GM23338 (cell line): ENCODE results near the gene IL1RAPL2. TPM values are rescaled to one million over a fixed set of nuclear protein-coding genes. Genes with fewer than 3 reads are reported as not detected.

Source experiments
- ATAC-seq: fragments of 200-7000 bp; cut with Tn5 transposase; 3 replicates; pipeline ENCODE4 v1.9.1; 2020
- DNase-seq: peaks from one replicate; pipeline ENCODE4 v3.0.0-alpha.2; 2015; ENCODE audit warnings: low spot score
- H2AFZ ChIP-seq: fragments of 200-600 bp; sonication (generic); 2 replicates; pipeline ENCODE4 v1.8.0; 2016; ENCODE audit warnings: antibody characterized with exemption, mild to moderate bottlenecking, moderate library complexity
- H3F3A ChIP-seq: fragments of 200-600 bp; sonication (generic); replicated peaks from 2 replicates; pipeline ENCODE4 v1.8.0; 2017; ENCODE audit warnings: antibody characterized with exemption, mixed run types, low read depth
- H3K27ac ChIP-seq: fragments of 200-600 bp; sonication (generic); 2 replicates; pipeline ENCODE4 v1.6.1; 2016; ENCODE audit warnings: low read depth
- H3K27me3 ChIP-seq: fragments of 200-600 bp; sonication (generic); 2 replicates; pipeline ENCODE4 v1.8.0; 2016; ENCODE audit warnings: mild to moderate bottlenecking, mixed run types, moderate library complexity; ENCODE audit not compliant: insufficient read depth
- H3K36me3 ChIP-seq: fragments of 200-600 bp; sonication (generic); 2 replicates; pipeline ENCODE4 v1.8.0; 2016; ENCODE audit warnings: mild to moderate bottlenecking; ENCODE audit not compliant: insufficient read depth
- H3K4me1 ChIP-seq: fragments of 200-600 bp; sonication (generic); 2 replicates; pipeline ENCODE4 v1.8.0; 2016; ENCODE audit warnings: mild to moderate bottlenecking, moderate library complexity; ENCODE audit not compliant: insufficient read depth
- H3K4me2 ChIP-seq: fragments of 200-600 bp; sonication (generic); 2 replicates; pipeline ENCODE4 v1.7.1; 2017; ENCODE audit warnings: mixed run types
- H3K4me3 ChIP-seq: fragments of 200-600 bp; sonication (generic); 2 replicates; pipeline ENCODE4 v1.6.1; 2016; ENCODE audit warnings: mixed run types
- H3K79me2 ChIP-seq: fragments of 200-600 bp; sonication (generic); replicated peaks from 2 replicates; pipeline ENCODE4 v1.8.0; 2017; ENCODE audit warnings: mild to moderate bottlenecking; ENCODE audit not compliant: insufficient read depth
- H3K9me2 ChIP-seq: fragments of 200-600 bp; sonication (generic); 2 replicates; pipeline ENCODE4 v1.8.0; 2017; ENCODE audit not compliant: insufficient read depth
- H4K20me1 ChIP-seq: fragments of 200-600 bp; sonication (generic); replicated peaks from 2 replicates; pipeline ENCODE4 v1.8.0; 2017; ENCODE audit warnings: mild to moderate bottlenecking; ENCODE audit not compliant: insufficient read depth
- H3K27ac Mint-ChIP-seq: 2 replicates; pipeline ENCODE4 v1.8.0; 2020; ENCODE audit warnings: inconsistent platforms, mild to moderate bottlenecking, moderate library complexity, mixed read lengths
- H3K27me3 Mint-ChIP-seq: 3 replicates; pipeline ENCODE4 v1.8.0; 2022; ENCODE audit warnings: low read depth, mild to moderate bottlenecking, moderate library complexity, mixed read lengths, inconsistent platforms; ENCODE audit not compliant: insufficient read depth, poor library complexity
- H3K36me3 Mint-ChIP-seq: 3 replicates; pipeline ENCODE4 v1.8.0; 2021; ENCODE audit warnings: low read depth, mild to moderate bottlenecking, inconsistent platforms, moderate library complexity, mixed read lengths
- H3K4me1 Mint-ChIP-seq: 3 replicates; pipeline ENCODE4 v1.8.0; 2020; ENCODE audit warnings: mild to moderate bottlenecking, inconsistent platforms, mixed read lengths
- H3K4me3 Mint-ChIP-seq: 3 replicates; pipeline ENCODE4 v1.8.0; 2021; ENCODE audit warnings: moderate library complexity, mild to moderate bottlenecking, inconsistent platforms, mixed read lengths
- H3K9me3 Mint-ChIP-seq: 3 replicates; pipeline ENCODE4 v1.8.0; 2020; ENCODE audit warnings: moderate library complexity, mild to moderate bottlenecking, inconsistent platforms, mixed read lengths
- CREB1 ChIP-seq: fragments of 250-450 bp; sonication (Bioruptor Pico); IDR thresholded peaks from 2 replicates; pipeline ENCODE4 v1.5.0; 2020; ENCODE audit warnings: low read depth, mild to moderate bottlenecking, moderate library complexity
- ETS1 ChIP-seq: IDR thresholded peaks from 2 replicates; pipeline ENCODE4 v1.6.1; 2016; ENCODE audit warnings: antibody characterized with exemption
- EZH2 ChIP-seq: fragments of 200-600 bp; sonication (generic); IDR thresholded peaks from one replicate; pipeline ENCODE4 v1.8.0; 2017; ENCODE audit warnings: antibody characterized with exemption, mild to moderate bottlenecking, low read depth; ENCODE audit not compliant: unreplicated experiment
- EZH2phosphoT487 ChIP-seq: fragments of 200-600 bp; sonication (generic); IDR thresholded peaks from one replicate; pipeline ENCODE4 v1.8.1; 2018; ENCODE audit warnings: antibody characterized with exemption; ENCODE audit not compliant: unreplicated experiment
- JUNB ChIP-seq: IDR thresholded peaks from one replicate; pipeline ENCODE4 v1.6.1; 2016; ENCODE audit warnings: antibody characterized with exemption; ENCODE audit not compliant: unreplicated experiment
- NANOG ChIP-seq: IDR thresholded peaks from 2 replicates; pipeline ENCODE4 v1.6.1; 2016; ENCODE audit warnings: antibody characterized with exemption, borderline replicate concordance
- POLR2AphosphoS5 ChIP-seq: IDR thresholded peaks from 2 replicates; pipeline ENCODE4 v1.6.1; 2016; ENCODE audit warnings: antibody characterized with exemption, low read depth
- REST ChIP-seq: IDR thresholded peaks from one replicate; pipeline ENCODE4 v1.6.1; 2018; ENCODE audit warnings: antibody characterized with exemption; ENCODE audit not compliant: unreplicated experiment
- STAT1 ChIP-seq: IDR thresholded peaks from one replicate; pipeline ENCODE4 v1.6.1; 2016; ENCODE audit warnings: antibody characterized with exemption; ENCODE audit not compliant: unreplicated experiment
- ZNF114 ChIP-seq: fragments of 250-450 bp; sonication (Bioruptor Pico); IDR thresholded peaks from 2 replicates; pipeline ENCODE4 v1.5.0; 2020; ENCODE audit warnings: mild to moderate bottlenecking, moderate library complexity
- ZNF331 ChIP-seq: fragments of 250-450 bp; sonication (Bioruptor Pico); IDR thresholded peaks from 2 replicates; pipeline ENCODE4 v1.5.0; 2020; ENCODE audit warnings: low read depth, mild to moderate bottlenecking, moderate library complexity
- polyA plus RNA-seq: library from polyadenylated mRNA; unstranded; fragments of >200 nt; fragmentation: Nextera tagmentation; extraction: Ambion mirVana; gene quantifications from 2 replicates; pipeline ENCODE4 v1.2.1, GENCODE V29; 2016
- total RNA-seq: library from RNA; depleted of rRNA; stranded (reverse); fragments of >200 nt; shearing (Covaris generic); gene quantifications from 2 replicates; pipeline ENCODE4 v1.2.3, GENCODE V29; 2014
- TF ChIP-seq, protein P1 (sequence below), 2 experiments: fragments of 200-600 bp in 1 of 2; sonication (generic) in 1 of 2; conservative IDR thresholded peaks; 2 replicates each; pipeline versions ENCODE4 v1.5.1 to v1.6.1; 2016 to 2017; ENCODE audit warnings: antibody characterized with exemption in 2 of 2, low read depth in 2 of 2, mild to moderate bottlenecking in 2 of 2, moderate library complexity in 1 of 2
- TF ChIP-seq, protein P2 (sequence below): fragments of 250-450 bp; sonication (Bioruptor Pico); IDR thresholded peaks from 2 replicates; pipeline ENCODE4 v1.5.0; 2020; ENCODE audit warnings: mild to moderate bottlenecking, moderate library complexity

IL1RAPL2 gene
- total and polyA plus RNA-seq, 2 experiments from 2014 or later: 0.80 to 0.94 TPM

GRCh38 chrX:105121186-105121585 lies 555.2 kb downstream of the IL1RAPL2 start:
- Histone ChIP-seq H3K36me3 (no peaks in the 10 kb centered on the region), H3K4me1 (no peaks in the 10 kb centered on the region), H3F3A (no peaks in the 10 kb centered on the region), H4K20me1 (no peaks in the 10 kb centered on the region), H3K9me2 (no peaks in the 10 kb centered on the region), H3K27me3 (no peaks in the 10 kb centered on the region), H2AFZ (no peak overlapping the region), H3K79me2 (no peaks in the 10 kb centered on the region), H3K4me3 (no peak overlapping the region), H3K27ac (no peak overlapping the region), H3K4me2 (no peak overlapping the region)
- TF ChIP-seq POLR2AphosphoS5 (no peak), NANOG (no peak), ZNF331 (CRISPR knock-in tag) (no peak), REST (no peak), CREB1 (no peak), JUNB (no peak), STAT1 (no peak), EZH2phosphoT487 (no peak), EZH2 (no peak), ZNF114 (no peak), ETS1 (no peak)
- TF ChIP-seq, protein P1, sequence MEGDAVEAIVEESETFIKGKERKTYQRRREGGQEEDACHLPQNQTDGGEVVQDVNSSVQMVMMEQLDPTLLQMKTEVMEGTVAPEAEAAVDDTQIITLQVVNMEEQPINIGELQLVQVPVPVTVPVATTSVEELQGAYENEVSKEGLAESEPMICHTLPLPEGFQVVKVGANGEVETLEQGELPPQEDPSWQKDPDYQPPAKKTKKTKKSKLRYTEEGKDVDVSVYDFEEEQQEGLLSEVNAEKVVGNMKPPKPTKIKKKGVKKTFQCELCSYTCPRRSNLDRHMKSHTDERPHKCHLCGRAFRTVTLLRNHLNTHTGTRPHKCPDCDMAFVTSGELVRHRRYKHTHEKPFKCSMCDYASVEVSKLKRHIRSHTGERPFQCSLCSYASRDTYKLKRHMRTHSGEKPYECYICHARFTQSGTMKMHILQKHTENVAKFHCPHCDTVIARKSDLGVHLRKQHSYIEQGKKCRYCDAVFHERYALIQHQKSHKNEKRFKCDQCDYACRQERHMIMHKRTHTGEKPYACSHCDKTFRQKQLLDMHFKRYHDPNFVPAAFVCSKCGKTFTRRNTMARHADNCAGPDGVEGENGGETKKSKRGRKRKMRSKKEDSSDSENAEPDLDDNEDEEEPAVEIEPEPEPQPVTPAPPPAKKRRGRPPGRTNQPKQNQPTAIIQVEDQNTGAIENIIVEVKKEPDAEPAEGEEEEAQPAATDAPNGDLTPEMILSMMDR (conservative IDR thresholded peaks at IDR 0.05; ENCODE audit: low read depth in 2 of 2): no peak
- TF ChIP-seq, protein P2, sequence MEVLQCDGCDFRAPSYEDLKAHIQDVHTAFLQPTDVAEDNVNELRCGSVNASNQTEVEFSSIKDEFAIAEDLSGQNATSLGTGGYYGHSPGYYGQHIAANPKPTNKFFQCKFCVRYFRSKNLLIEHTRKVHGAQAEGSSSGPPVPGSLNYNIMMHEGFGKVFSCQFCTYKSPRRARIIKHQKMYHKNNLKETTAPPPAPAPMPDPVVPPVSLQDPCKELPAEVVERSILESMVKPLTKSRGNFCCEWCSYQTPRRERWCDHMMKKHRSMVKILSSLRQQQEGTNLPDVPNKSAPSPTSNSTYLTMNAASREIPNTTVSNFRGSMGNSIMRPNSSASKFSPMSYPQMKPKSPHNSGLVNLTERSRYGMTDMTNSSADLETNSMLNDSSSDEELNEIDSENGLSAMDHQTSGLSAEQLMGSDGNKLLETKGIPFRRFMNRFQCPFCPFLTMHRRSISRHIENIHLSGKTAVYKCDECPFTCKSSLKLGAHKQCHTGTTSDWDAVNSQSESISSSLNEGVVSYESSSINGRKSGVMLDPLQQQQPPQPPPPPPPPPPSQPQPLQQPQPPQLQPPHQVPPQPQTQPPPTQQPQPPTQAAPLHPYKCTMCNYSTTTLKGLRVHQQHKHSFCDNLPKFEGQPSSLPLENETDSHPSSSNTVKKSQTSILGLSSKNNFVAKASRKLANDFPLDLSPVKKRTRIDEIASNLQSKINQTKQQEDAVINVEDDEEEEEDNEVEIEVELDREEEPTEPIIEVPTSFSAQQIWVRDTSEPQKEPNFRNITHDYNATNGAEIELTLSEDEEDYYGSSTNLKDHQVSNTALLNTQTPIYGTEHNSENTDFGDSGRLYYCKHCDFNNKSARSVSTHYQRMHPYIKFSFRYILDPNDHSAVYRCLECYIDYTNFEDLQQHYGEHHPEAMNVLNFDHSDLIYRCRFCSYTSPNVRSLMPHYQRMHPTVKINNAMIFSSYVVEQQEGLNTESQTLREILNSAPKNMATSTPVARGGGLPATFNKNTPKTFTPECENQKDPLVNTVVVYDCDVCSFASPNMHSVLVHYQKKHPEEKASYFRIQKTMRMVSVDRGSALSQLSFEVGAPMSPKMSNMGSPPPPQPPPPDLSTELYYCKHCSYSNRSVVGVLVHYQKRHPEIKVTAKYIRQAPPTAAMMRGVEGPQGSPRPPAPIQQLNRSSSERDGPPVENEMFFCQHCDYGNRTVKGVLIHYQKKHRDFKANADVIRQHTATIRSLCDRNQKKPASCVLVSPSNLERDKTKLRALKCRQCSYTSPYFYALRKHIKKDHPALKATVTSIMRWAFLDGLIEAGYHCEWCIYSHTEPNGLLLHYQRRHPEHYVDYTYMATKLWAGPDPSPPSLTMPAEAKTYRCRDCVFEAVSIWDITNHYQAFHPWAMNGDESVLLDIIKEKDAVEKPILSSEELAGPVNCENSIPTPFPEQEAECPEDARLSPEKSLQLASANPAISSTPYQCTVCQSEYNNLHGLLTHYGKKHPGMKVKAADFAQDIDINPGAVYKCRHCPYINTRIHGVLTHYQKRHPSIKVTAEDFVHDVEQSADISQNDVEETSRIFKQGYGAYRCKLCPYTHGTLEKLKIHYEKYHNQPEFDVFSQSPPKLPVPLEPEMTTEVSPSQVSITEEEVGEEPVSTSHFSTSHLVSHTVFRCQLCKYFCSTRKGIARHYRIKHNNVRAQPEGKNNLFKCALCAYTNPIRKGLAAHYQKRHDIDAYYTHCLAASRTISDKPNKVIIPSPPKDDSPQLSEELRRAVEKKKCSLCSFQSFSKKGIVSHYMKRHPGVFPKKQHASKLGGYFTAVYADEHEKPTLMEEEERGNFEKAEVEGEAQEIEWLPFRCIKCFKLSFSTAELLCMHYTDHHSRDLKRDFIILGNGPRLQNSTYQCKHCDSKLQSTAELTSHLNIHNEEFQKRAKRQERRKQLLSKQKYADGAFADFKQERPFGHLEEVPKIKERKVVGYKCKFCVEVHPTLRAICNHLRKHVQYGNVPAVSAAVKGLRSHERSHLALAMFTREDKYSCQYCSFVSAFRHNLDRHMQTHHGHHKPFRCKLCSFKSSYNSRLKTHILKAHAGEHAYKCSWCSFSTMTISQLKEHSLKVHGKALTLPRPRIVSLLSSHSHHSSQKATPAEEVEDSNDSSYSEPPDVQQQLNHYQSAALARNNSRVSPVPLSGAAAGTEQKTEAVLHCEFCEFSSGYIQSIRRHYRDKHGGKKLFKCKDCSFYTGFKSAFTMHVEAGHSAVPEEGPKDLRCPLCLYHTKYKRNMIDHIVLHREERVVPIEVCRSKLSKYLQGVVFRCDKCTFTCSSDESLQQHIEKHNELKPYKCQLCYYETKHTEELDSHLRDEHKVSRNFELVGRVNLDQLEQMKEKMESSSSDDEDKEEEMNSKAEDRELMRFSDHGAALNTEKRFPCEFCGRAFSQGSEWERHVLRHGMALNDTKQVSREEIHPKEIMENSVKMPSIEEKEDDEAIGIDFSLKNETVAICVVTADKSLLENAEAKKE: no peak
- DNase-seq (no peak), ATAC-seq (no peak)
- H3K4me3 Mint-ChIP-seq: no peak overlapping the region
- H3K9me3 Mint-ChIP-seq: no peaks in the 10 kb centered on the region
- H3K36me3 Mint-ChIP-seq: peaks cover 2% of the 10 kb centered on the region; the same call in 2 of the 3 replicates
- no peaks in the 10 kb centered on the region for H3K4me1 Mint-ChIP-seq
- H3K27me3 Mint-ChIP-seq: no peaks in the 10 kb centered on the region
- H3K27ac Mint-ChIP-seq: no peak overlapping the region
